ENCODE results near the gene TRPV4. TPM values are rescaled to one million over a fixed set of nuclear protein-coding genes. Genes with fewer than 3 reads are reported as not detected.

The TRPV4 gene
- total RNA-seq, 4 donors from 2014 or later, result not detected

DNA sequence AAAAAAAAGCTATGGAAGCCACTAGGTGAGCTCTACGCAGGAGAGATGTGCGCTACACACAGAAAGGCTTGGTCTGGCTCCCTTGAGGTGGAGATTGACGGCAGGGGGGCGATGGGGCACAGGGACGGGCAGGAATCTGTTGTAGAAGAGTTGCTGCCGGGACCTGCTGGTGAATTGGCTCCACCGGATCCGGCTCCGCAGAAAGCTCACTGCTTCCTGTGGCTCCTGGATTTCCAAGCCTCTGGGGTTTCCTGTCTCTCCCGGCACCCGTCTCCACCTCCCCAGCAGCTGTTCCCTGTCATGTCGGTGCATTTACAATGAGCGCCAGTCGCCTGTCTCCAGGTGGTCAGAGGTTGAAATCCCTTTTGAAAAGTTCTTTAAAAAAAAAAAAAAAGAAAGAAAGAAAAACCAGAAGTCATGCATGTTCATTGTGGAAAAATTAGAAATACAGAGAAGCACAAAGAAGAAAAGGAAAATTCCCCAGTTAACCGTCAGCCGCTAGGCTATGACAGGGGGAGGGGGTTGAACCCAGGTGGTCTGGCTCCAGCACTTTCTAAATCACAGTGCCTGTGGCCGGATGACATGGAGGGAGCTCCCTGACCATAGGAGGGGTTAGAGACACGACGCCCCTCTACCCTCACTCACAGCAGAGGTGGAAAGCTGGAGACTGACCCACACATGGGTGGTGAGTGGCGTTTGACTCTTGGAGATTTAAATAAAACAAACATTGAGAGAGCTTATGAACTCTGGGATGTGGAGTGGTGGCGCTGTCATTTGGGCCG, 98.8 kb downstream of the TRPV4 start:
- no peak for TF ChIP-seq POLR2A (IDR thresholded peaks at IDR 0.05)
- TF ChIP-seq, protein P1, sequence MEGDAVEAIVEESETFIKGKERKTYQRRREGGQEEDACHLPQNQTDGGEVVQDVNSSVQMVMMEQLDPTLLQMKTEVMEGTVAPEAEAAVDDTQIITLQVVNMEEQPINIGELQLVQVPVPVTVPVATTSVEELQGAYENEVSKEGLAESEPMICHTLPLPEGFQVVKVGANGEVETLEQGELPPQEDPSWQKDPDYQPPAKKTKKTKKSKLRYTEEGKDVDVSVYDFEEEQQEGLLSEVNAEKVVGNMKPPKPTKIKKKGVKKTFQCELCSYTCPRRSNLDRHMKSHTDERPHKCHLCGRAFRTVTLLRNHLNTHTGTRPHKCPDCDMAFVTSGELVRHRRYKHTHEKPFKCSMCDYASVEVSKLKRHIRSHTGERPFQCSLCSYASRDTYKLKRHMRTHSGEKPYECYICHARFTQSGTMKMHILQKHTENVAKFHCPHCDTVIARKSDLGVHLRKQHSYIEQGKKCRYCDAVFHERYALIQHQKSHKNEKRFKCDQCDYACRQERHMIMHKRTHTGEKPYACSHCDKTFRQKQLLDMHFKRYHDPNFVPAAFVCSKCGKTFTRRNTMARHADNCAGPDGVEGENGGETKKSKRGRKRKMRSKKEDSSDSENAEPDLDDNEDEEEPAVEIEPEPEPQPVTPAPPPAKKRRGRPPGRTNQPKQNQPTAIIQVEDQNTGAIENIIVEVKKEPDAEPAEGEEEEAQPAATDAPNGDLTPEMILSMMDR (IDR thresholded peaks at IDR 0.05 in 4 of 5, conservative IDR thresholded peaks at IDR 0.05 in 1 of 5), result no peak
- no peaks in the 10 kb centered on the region for H3K4me1 ChIP-seq
- ATAC-seq (no peak), DNase-seq (peak in 1 of 2 donors; percentile 0)
- no peak overlapping the region for H3K27ac ChIP-seq
- intact Hi-C loops (cut with DNase I; ENCODE audit: low total_unique reads) (no loop called here), in situ Hi-C loops (cut with MboI; ENCODE audit: low sequenced_read_pairs in 4 of 4) (no loop called here)
- H3K4me3 ChIP-seq, result peak overlapping the region in 1 of 4 donors; percentile 15
- no peaks in the 10 kb centered on the region for H3K36me3 ChIP-seq
- H3K27me3 ChIP-seq, result no peaks in the 10 kb centered on the region
- H3K9me3 ChIP-seq, result no peaks in the 10 kb centered on the region

Small RNAs within 50 kb of the gene (microRNA-seq; reads per million reads assigned to microRNA genes)
- gene MIR4497 (ENCODE audit: borderline replicate concordance in 2 of 2), result 0 reads per million in 2 donors

Other genes with a start within 250 kb of the TRPV4 start
- gene FAM222A, start 119.6 kb downstream of the TRPV4 start, total RNA-seq, result 10 to 100 TPM in 2 of 4 donors, 1 to 10 TPM in 2; 7.0 to 24.3 (median 13.5) TPM
- gene GLTP, start 47.1 kb upstream of the TRPV4 start, total RNA-seq, result 10 to 100 TPM; 18.3 to 34.0 (median 22.4) TPM
- 1 to 10 TPM; 7.3 to 9.4 (median 8.0) TPM for gene TCHP, start 66.9 kb upstream of the TRPV4 start, total RNA-seq
- gene GIT2, start 163.0 kb upstream of the TRPV4 start, total RNA-seq, result 10 to 100 TPM; 23.4 to 32.1 (median 23.6) TPM
- 10 to 100 TPM; 19.0 to 29.3 (median 20.5) TPM for gene ANKRD13A, start 166.0 kb upstream of the TRPV4 start, total RNA-seq
- 10 to 100 TPM in 1 of 4 donors, 1 to 10 TPM in 3; 3.0 to 22.8 (median 8.0) TPM for gene C12orf76, start 215.1 kb upstream of the TRPV4 start, total RNA-seq